HEK293 (cell line): ENCODE results near the gene UBL4A.
A peak's percentile ranks its signal among the peaks of the same experiment; 100 is the strongest.

Source experiments
- CTCF ChIA-PET: fragments of 350-600 bp; formaldehyde crosslinking; extraction: SDS; loops from one replicate; lab custom pipeline; 2021; ENCODE audit warnings: antibody characterized with exemption; lab: Yijun Ruan, JAX
- POLR2A ChIA-PET: fragments of 300-600 bp; formaldehyde crosslinking; extraction: SDS; loops from one replicate; lab custom pipeline; 2020; ENCODE audit warnings: antibody characterized with exemption, inconsistent platforms; lab: Yijun Ruan, JAX
- H3K27ac ChIP-seq: fragments of 200-500 bp; sonication (Bioruptor generic); 2 replicates; pipeline ENCODE4 v1.5.1; 2014; ENCODE audit warnings: low read depth, low read length, control low read depth, inconsistent platforms; ENCODE audit errors: extremely low read depth
- H3K36me3 ChIP-seq, 2 experiments: fragments of 200-500 bp in 1 of 2; sonication (Bioruptor generic) in 1 of 2; 1 replicate in 1 of 2; 2 replicates in 1 of 2; pipeline ENCODE4 v1.5.1; 2014 to 2017; ENCODE audit warnings: inconsistent platforms in 2 of 2, low read length in 2 of 2; ENCODE audit not compliant: control insufficient read depth in 2 of 2, insufficient read depth in 1 of 2
- H3K4me1 ChIP-seq: fragments of 200-500 bp; sonication (Bioruptor generic); 2 replicates; pipeline ENCODE4 v1.5.1; 2014; ENCODE audit warnings: mild to moderate bottlenecking, low read length, inconsistent platforms; ENCODE audit not compliant: control insufficient read depth, insufficient read depth
- H3K4me3 ChIP-seq: 2 replicates; pipeline ENCODE4 v1.5.1; 2011; ENCODE audit warnings: low read depth, mild to moderate bottlenecking, control low read depth, low read length, moderate library complexity
- H3K9me3 ChIP-seq: fragments of 200-500 bp; sonication (Bioruptor generic); 2 replicates; pipeline ENCODE4 v1.5.1; 2014; ENCODE audit warnings: low read depth, low read length, inconsistent platforms; ENCODE audit not compliant: control insufficient read depth, insufficient read depth
- GFI1B ChIP-seq: fragments of 450-650 bp; formaldehyde crosslinking; IDR thresholded peaks from 2 replicates; pipeline ENCODE4 v1.5.1; 2016; ENCODE audit warnings: missing biosample characterization, missing genetic modification characterization
- KLF7 ChIP-seq: fragments of 450-650 bp; formaldehyde crosslinking; IDR thresholded peaks from 2 replicates; pipeline ENCODE4 v1.5.1; 2016; ENCODE audit warnings: missing biosample characterization, missing genetic modification characterization, borderline replicate concordance
- KLF8 ChIP-seq: fragments of 450-650 bp; formaldehyde crosslinking; IDR thresholded peaks from 2 replicates; pipeline ENCODE4 v1.5.1; 2016; ENCODE audit warnings: missing biosample characterization, missing genetic modification characterization
- PRDM1 ChIP-seq: fragments of 450-650 bp; formaldehyde crosslinking; IDR thresholded peaks from 2 replicates; pipeline ENCODE4; 2016; ENCODE audit warnings: missing biosample characterization, missing genetic modification characterization
- YY1 ChIP-seq: fragments of 450-650 bp; formaldehyde crosslinking; IDR thresholded peaks from 2 replicates; pipeline ENCODE4 v1.5.1; 2018; ENCODE audit warnings: missing biosample characterization, missing genetic modification characterization
- ZBTB17 ChIP-seq: fragments of 450-650 bp; formaldehyde crosslinking; IDR thresholded peaks from 2 replicates; pipeline ENCODE4 v1.5.1; 2016; ENCODE audit warnings: missing biosample characterization, missing genetic modification characterization
- ZNF121 ChIP-seq: fragments of 450-650 bp; formaldehyde crosslinking; IDR thresholded peaks from 2 replicates; pipeline ENCODE4 v1.5.1; 2016; ENCODE audit warnings: missing biosample characterization, missing genetic modification characterization
- ZNF155 ChIP-seq: fragments of 450-650 bp; formaldehyde crosslinking; IDR thresholded peaks from 2 replicates; pipeline ENCODE4 v1.5.1; 2016; ENCODE audit warnings: missing biosample characterization, missing genetic modification characterization
- ZNF24 ChIP-seq: fragments of 450-650 bp; formaldehyde crosslinking; IDR thresholded peaks from 2 replicates; pipeline ENCODE4 v1.5.1; 2016; ENCODE audit warnings: missing biosample characterization, missing genetic modification characterization
- ZNF311 ChIP-seq: fragments of 450-650 bp; formaldehyde crosslinking; IDR thresholded peaks from 2 replicates; pipeline ENCODE4 v1.5.1; 2017; ENCODE audit warnings: missing biosample characterization, missing genetic modification characterization, borderline replicate concordance
- ZNF324 ChIP-seq: fragments of 450-650 bp; formaldehyde crosslinking; IDR thresholded peaks from 2 replicates; pipeline ENCODE4 v1.5.1; 2016; ENCODE audit warnings: missing biosample characterization, missing genetic modification characterization
- ZNF366 ChIP-seq: fragments of 450-650 bp; formaldehyde crosslinking; conservative IDR thresholded peaks from 2 replicates; pipeline ENCODE4 v1.5.1; 2016; ENCODE audit warnings: missing biosample characterization, missing genetic modification characterization
- ZNF391 ChIP-seq: fragments of 450-650 bp; formaldehyde crosslinking; IDR thresholded peaks from 2 replicates; pipeline ENCODE4 v1.5.1; 2016; ENCODE audit warnings: low read depth, missing biosample characterization, missing genetic modification characterization, borderline replicate concordance
- ZNF394 ChIP-seq: fragments of 450-650 bp; formaldehyde crosslinking; IDR thresholded peaks from 2 replicates; pipeline ENCODE4 v1.5.1; 2016; ENCODE audit warnings: missing biosample characterization, missing genetic modification characterization, mild to moderate bottlenecking, moderate library complexity, borderline replicate concordance
- ZNF433 ChIP-seq: fragments of 450-650 bp; formaldehyde crosslinking; IDR thresholded peaks from 2 replicates; pipeline ENCODE4 v1.5.1; 2016; ENCODE audit warnings: missing biosample characterization, missing genetic modification characterization, low read depth
- ZNF473 ChIP-seq: fragments of 450-650 bp; formaldehyde crosslinking; IDR thresholded peaks from 2 replicates; pipeline ENCODE4 v1.5.1; 2017; ENCODE audit warnings: missing biosample characterization, missing genetic modification characterization
- ZNF561 ChIP-seq: fragments of 450-650 bp; IDR thresholded peaks from 2 replicates; pipeline ENCODE4 v1.5.1; 2018; ENCODE audit warnings: missing biosample characterization, missing genetic modification characterization, borderline replicate concordance
- ZNF600 ChIP-seq: fragments of 450-650 bp; formaldehyde crosslinking; IDR thresholded peaks from 2 replicates; pipeline ENCODE4 v1.5.1; 2016; ENCODE audit warnings: missing biosample characterization, missing genetic modification characterization
- ZNF610 ChIP-seq: fragments of 450-650 bp; formaldehyde crosslinking; IDR thresholded peaks from 2 replicates; pipeline ENCODE4 v1.5.1; 2016; ENCODE audit warnings: missing biosample characterization, missing genetic modification characterization, borderline replicate concordance
- ZNF621 ChIP-seq: fragments of 450-650 bp; formaldehyde crosslinking; IDR thresholded peaks from 2 replicates; pipeline ENCODE4 v1.5.1; 2017; ENCODE audit warnings: missing biosample characterization, missing genetic modification characterization
- ZNF623 ChIP-seq: fragments of 450-650 bp; formaldehyde crosslinking; IDR thresholded peaks from 2 replicates; pipeline ENCODE4 v1.5.1; 2016; ENCODE audit warnings: missing biosample characterization, missing genetic modification characterization
- ZNF654 ChIP-seq: fragments of 450-650 bp; formaldehyde crosslinking; IDR thresholded peaks from 2 replicates; pipeline ENCODE4 v1.5.1; 2016; ENCODE audit warnings: low read depth, missing biosample characterization, missing genetic modification characterization
- ZNF747 ChIP-seq: fragments of 450-650 bp; formaldehyde crosslinking; IDR thresholded peaks from 2 replicates; pipeline ENCODE4 v1.5.1; 2016; ENCODE audit warnings: missing biosample characterization, missing genetic modification characterization
- ZNF76 ChIP-seq: fragments of 450-650 bp; formaldehyde crosslinking; IDR thresholded peaks from 2 replicates; pipeline ENCODE4; 2016; ENCODE audit warnings: low read depth, missing biosample characterization, missing genetic modification characterization, borderline replicate concordance
- TF ChIP-seq, protein P1 (sequence below): fragments of 450-650 bp; formaldehyde crosslinking; IDR thresholded peaks from 2 replicates; pipeline ENCODE4 v1.5.1; 2016; ENCODE audit warnings: missing biosample characterization, missing genetic modification characterization
- TF ChIP-seq, protein P2 (sequence below): fragments of 450-650 bp; formaldehyde crosslinking; IDR thresholded peaks from 2 replicates; pipeline ENCODE4 v1.5.0; 2017; ENCODE audit warnings: missing biosample characterization, missing genetic modification characterization, borderline replicate concordance
- TF ChIP-seq, protein P3 (sequence below): fragments of 450-650 bp; formaldehyde crosslinking; IDR thresholded peaks from 2 replicates; pipeline ENCODE4 v1.5.1; 2017; ENCODE audit warnings: missing biosample characterization, missing genetic modification characterization
- TF ChIP-seq, protein P4 (sequence below): fragments of 450-650 bp; formaldehyde crosslinking; IDR thresholded peaks from 2 replicates; pipeline ENCODE4 v1.5.1; 2016; ENCODE audit warnings: missing biosample characterization, missing genetic modification characterization
- TF ChIP-seq, protein P5 (sequence below): fragments of 450-650 bp; IDR thresholded peaks from 2 replicates; pipeline ENCODE4 v1.5.1; 2018; ENCODE audit warnings: missing biosample characterization, mild to moderate bottlenecking, missing genetic modification characterization

Gene UBL4A

DNA sequence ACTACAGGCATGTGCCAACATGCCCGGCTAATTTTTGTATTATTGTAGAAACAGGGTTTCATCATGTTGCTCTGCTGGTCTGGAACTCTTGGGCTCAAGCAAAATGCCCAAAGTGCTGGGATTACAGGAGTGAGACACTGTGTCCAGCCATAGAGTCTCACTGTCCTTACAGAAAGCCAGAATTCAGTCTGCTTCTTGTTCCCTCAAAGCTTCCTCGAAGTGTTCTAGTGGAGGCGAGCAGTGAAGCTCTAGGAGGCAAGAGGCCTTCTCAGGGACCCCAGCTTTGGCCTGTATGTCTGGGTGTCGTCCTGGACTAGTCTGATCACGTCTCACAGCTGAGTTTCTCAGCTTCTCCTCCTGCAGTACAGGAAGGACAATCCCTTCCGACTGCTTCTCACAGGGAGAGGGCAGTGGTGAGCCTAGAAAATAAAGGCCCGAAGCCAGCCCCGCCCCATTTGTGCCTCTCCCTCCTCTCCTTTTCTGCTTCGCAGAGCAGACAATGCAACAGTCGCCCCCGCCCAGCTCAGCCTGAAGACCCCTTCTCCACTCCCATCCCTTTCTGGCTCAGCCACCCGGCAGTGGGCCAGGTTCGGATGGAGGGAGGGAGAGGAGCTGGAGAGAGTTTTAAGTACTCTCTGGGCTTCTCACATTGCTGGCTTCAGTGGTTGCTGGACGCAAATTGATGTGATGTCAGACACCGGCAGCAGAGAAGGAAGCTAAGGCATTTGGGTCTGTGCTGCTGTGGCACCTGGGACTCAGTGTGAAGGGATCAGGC, 40.7 kb upstream of the UBL4A start:
- Histone ChIP-seq H3K4me3 (peak overlapping the region; percentile 19), H3K36me3 (peaks cover 0 to 12% of the 10 kb centered on the region in 2 experiments; a peak in 1 of 3 replicates), H3K4me1 (0 out of 2 replicates have a peak, but pooled peaks cover 2% of the 10 kb centered on the region), H3K27ac (peak overlapping the region; percentile 57), H3K9me3 (no peaks in the 10 kb centered on the region)
- ChIA-PET CTCF (interaction anchor here (0.6 to 1.6 kb wide), 24 partner anchors 8 to 1488 kb away, joined by 3 to 11 read pairs (median 4); partner anchors contain the start of genes DNASE1L1, FLNA, RPL10 and SLC10A3), POLR2A (interaction anchor here (0.6 to 1.7 kb wide), 10 partner anchors 11 to 513 kb away, joined by 3 to 15 read pairs (median 3); partner anchors contain the start of genes EMD, FAM3A, FLNA and SLC10A3)
- no peak for TF ChIP-seq ZNF324 (tag by site-specific recombination)
- TF ChIP-seq ZNF654 (tag by site-specific recombination) = no peak
- TF ChIP-seq GFI1B (tag by site-specific recombination) = no peak
- TF ChIP-seq, protein P1, sequence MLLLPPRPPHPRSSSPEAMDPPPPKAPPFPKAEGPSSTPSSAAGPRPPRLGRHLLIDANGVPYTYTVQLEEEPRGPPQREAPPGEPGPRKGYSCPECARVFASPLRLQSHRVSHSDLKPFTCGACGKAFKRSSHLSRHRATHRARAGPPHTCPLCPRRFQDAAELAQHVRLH (tag by site-specific recombination) = no peak
- TF ChIP-seq ZNF391 = no peak
- TF ChIP-seq ZNF600 = 0 out of 2 replicates have a peak, but pooled peaks have one; percentile 34
- TF ChIP-seq KLF7 = no peak
- TF ChIP-seq, protein P2, sequence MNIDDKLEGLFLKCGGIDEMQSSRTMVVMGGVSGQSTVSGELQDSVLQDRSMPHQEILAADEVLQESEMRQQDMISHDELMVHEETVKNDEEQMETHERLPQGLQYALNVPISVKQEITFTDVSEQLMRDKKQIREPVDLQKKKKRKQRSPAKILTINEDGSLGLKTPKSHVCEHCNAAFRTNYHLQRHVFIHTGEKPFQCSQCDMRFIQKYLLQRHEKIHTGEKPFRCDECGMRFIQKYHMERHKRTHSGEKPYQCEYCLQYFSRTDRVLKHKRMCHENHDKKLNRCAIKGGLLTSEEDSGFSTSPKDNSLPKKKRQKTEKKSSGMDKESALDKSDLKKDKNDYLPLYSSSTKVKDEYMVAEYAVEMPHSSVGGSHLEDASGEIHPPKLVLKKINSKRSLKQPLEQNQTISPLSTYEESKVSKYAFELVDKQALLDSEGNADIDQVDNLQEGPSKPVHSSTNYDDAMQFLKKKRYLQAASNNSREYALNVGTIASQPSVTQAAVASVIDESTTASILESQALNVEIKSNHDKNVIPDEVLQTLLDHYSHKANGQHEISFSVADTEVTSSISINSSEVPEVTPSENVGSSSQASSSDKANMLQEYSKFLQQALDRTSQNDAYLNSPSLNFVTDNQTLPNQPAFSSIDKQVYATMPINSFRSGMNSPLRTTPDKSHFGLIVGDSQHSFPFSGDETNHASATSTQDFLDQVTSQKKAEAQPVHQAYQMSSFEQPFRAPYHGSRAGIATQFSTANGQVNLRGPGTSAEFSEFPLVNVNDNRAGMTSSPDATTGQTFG (tag by site-specific recombination) = no peak
- TF ChIP-seq ZNF610 = no peak
- TF ChIP-seq PRDM1 (tag by site-specific recombination) = no peak
- peak; percentile 61; the same call in 1 of the 2 replicates for TF ChIP-seq ZBTB17 (tag by site-specific recombination)
- TF ChIP-seq, protein P3, sequence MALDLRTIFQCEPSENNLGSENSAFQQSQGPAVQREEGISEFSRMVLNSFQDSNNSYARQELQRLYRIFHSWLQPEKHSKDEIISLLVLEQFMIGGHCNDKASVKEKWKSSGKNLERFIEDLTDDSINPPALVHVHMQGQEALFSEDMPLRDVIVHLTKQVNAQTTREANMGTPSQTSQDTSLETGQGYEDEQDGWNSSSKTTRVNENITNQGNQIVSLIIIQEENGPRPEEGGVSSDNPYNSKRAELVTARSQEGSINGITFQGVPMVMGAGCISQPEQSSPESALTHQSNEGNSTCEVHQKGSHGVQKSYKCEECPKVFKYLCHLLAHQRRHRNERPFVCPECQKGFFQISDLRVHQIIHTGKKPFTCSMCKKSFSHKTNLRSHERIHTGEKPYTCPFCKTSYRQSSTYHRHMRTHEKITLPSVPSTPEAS (tag by site-specific recombination) = no peak
- no peak for TF ChIP-seq ZNF24 (tag by site-specific recombination)
- no peak for TF ChIP-seq ZNF621 (tag by site-specific recombination)
- peak; percentile 97 for TF ChIP-seq ZNF394
- TF ChIP-seq ZNF155 (tag by site-specific recombination) = no peak
- no peak for TF ChIP-seq ZNF473 (tag by site-specific recombination)
- no peak for TF ChIP-seq YY1 (tag by site-specific recombination)
- TF ChIP-seq, protein P4, sequence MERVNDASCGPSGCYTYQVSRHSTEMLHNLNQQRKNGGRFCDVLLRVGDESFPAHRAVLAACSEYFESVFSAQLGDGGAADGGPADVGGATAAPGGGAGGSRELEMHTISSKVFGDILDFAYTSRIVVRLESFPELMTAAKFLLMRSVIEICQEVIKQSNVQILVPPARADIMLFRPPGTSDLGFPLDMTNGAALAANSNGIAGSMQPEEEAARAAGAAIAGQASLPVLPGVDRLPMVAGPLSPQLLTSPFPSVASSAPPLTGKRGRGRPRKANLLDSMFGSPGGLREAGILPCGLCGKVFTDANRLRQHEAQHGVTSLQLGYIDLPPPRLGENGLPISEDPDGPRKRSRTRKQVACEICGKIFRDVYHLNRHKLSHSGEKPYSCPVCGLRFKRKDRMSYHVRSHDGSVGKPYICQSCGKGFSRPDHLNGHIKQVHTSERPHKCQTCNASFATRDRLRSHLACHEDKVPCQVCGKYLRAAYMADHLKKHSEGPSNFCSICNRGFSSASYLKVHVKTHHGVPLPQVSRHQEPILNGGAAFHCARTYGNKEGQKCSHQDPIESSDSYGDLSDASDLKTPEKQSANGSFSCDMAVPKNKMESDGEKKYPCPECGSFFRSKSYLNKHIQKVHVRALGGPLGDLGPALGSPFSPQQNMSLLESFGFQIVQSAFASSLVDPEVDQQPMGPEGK (tag by site-specific recombination) = no peak
- TF ChIP-seq, protein P5, sequence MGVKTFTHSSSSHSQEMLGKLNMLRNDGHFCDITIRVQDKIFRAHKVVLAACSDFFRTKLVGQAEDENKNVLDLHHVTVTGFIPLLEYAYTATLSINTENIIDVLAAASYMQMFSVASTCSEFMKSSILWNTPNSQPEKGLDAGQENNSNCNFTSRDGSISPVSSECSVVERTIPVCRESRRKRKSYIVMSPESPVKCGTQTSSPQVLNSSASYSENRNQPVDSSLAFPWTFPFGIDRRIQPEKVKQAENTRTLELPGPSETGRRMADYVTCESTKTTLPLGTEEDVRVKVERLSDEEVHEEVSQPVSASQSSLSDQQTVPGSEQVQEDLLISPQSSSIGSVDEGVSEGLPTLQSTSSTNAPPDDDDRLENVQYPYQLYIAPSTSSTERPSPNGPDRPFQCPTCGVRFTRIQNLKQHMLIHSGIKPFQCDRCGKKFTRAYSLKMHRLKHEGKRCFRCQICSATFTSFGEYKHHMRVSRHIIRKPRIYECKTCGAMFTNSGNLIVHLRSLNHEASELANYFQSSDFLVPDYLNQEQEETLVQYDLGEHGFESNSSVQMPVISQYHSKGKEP (tag by site-specific recombination) = no peak
- TF ChIP-seq ZNF311 (tag by site-specific recombination) = no peak
- TF ChIP-seq ZNF433 (tag by site-specific recombination) = no peak
- peak; percentile 62; the same call in 1 of the 2 replicates for TF ChIP-seq ZNF366 (tag by site-specific recombination)
- TF ChIP-seq ZNF76 (tag by site-specific recombination) = no peak
- TF ChIP-seq ZNF561 (tag by site-specific recombination) = peak; percentile 32; the same call in 1 of the 2 replicates
- TF ChIP-seq ZNF623 = no peak
- peak; percentile 22; the same call in 1 of the 2 replicates for TF ChIP-seq KLF8
- TF ChIP-seq ZNF747 (tag by site-specific recombination) = no peak
- TF ChIP-seq ZNF121 = peak; percentile 2; the same call in 1 of the 2 replicates
